Caco-2 (cell line): ENCODE data around the gene ANKRD18A. TPM values are rescaled to one million over a fixed set of nuclear protein-coding genes. Genes with fewer than 3 reads are reported as not detected.

Experiments
- BruUV-seq: library from RNA; stranded (reverse); fragments of 400-500 nt; replicated peaks from 2 replicates; lab custom pipeline; 2021; lab: Mats Ljungman, UMichigan
- CTCF ChIA-PET: fragments of 300-600 bp; sonication (Branson Sonifier 250); formaldehyde crosslinking; loops from one replicate; lab custom pipeline; 2022; ENCODE audit warnings: antibody characterized with exemption; lab: Charles Lee
- POLR2A ChIA-PET: fragments of 300-600 bp; sonication (Branson Sonifier 250); formaldehyde crosslinking; loops from one replicate; lab custom pipeline; 2022; ENCODE audit warnings: antibody characterized with exemption; lab: Charles Lee
- DNase-seq, 2 experiments: peaks; one replicate each; pipeline versions ENCODE4 v3.0.0 to v3.0.0-alpha.2; 2020 to 2022
- H3K27me3 ChIP-seq: replicated peaks from 2 replicates; pipeline ENCODE4 v1.6.0; 2011; ENCODE audit warnings: low read length; ENCODE audit not compliant: control insufficient read depth, insufficient read depth
- H3K36me3 ChIP-seq: 2 replicates; pipeline ENCODE4 v1.5.1; 2011; ENCODE audit warnings: low read length; ENCODE audit not compliant: control insufficient read depth, insufficient read depth
- H3K4me1 ChIP-seq: fragments of 250-450 bp; sonication (Bioruptor Pico); 2 replicates; pipeline ENCODE4 v1.5.1; 2020; ENCODE audit warnings: mild to moderate bottlenecking
- H3K4me3 ChIP-seq: 2 replicates; pipeline ENCODE4 v1.5.1; 2011; ENCODE audit warnings: low read depth, mild to moderate bottlenecking, control low read depth, low read length
- H3K9me3 ChIP-seq: fragments of 250-450 bp; sonication (Bioruptor Pico); 2 replicates; pipeline ENCODE4 v1.5.1; 2020; ENCODE audit warnings: mild to moderate bottlenecking, moderate library complexity
- H3K27ac Mint-ChIP-seq: one replicate; pipeline ENCODE4 v1.8.0; 2022; ENCODE audit warnings: mixed read lengths; ENCODE audit not compliant: unreplicated experiment
- H3K27me3 Mint-ChIP-seq: one replicate; pipeline ENCODE4 v1.8.0; 2022; ENCODE audit warnings: mixed read lengths; ENCODE audit not compliant: insufficient read depth, unreplicated experiment
- H3K36me3 Mint-ChIP-seq: one replicate; pipeline ENCODE4 v1.8.0; 2022; ENCODE audit warnings: mild to moderate bottlenecking, mixed read lengths; ENCODE audit not compliant: insufficient read depth, unreplicated experiment
- H3K4me1 Mint-ChIP-seq: one replicate; pipeline ENCODE4 v1.8.0; 2022; ENCODE audit warnings: low read depth, mixed read lengths; ENCODE audit not compliant: unreplicated experiment
- H3K4me3 Mint-ChIP-seq: one replicate; pipeline ENCODE4 v1.8.0; 2022; ENCODE audit warnings: mild to moderate bottlenecking, moderate library complexity, mixed read lengths; ENCODE audit not compliant: unreplicated experiment
- H3K9me3 Mint-ChIP-seq: one replicate; pipeline ENCODE4 v1.8.0; 2022; ENCODE audit warnings: mixed read lengths; ENCODE audit not compliant: unreplicated experiment
- intact Hi-C: fragments of 100-400 bp; cut with micrococcal nuclease; formaldehyde crosslinking; loops from one replicate; pipeline ENCODE4 v1.10.0; 2022; ENCODE audit not compliant: unreplicated experiment
- total RNA-seq: library from RNA; stranded (reverse); gene quantifications from 2 replicates; pipeline ENCODE4 v1.2.3, GENCODE V29; 2022
- TF ChIP-seq, protein P1 (sequence below), 2 experiments: fragments of 200-600 bp in 1 of 2; IDR thresholded peaks; 1 replicate in 1 of 2; 2 replicates in 1 of 2; pipeline versions ENCODE4 v1.5.1 to v1.8.0; 2011 to 2022; ENCODE audit warnings: antibody characterized with exemption in 1 of 2, control low read depth in 1 of 2, inconsistent platforms in 1 of 2, low read depth in 1 of 2, low read length in 1 of 2, mild to moderate bottlenecking in 1 of 2, moderate library complexity in 1 of 2; ENCODE audit not compliant: insufficient read depth in 1 of 2, severe bottlenecking in 1 of 2, unreplicated experiment in 1 of 2

Gene ANKRD18A
- total RNA-seq, 1 experiment from 2014 or later, result 2.6 TPM

DNA sequence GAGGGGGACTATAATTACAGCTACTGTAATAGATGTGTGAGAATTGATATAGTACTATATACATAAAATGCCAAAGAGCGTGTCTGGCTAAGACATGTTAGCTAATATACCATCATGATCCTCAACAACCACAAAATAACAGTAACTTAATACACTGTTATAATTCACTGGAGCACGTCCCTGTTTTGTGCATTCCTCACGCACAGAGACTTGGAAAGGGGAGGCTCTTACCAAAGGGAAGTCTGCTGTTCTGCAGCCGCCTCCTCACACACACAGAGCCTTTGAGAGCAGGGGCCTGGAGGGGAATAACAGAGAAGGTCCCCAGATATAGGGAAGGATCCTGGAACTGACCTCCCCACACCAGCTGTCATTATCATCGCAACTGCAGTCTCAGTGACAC lies 97.3 kb downstream of the ANKRD18A start:
- Histone ChIP-seq H3K4me1 (no peaks in the 10 kb centered on the region), H3K27me3 (no peaks in the 10 kb centered on the region), H3K9me3 (no peaks in the 10 kb centered on the region), H3K36me3 (no peaks in the 10 kb centered on the region), H3K4me3 (no peak overlapping the region)
- Mint-ChIP-seq H3K4me1 (no peaks in the 10 kb centered on the region), H3K9me3 (no peaks in the 10 kb centered on the region), H3K4me3 (no peak overlapping the region), H3K27me3 (no peaks in the 10 kb centered on the region), H3K36me3 (no peaks in the 10 kb centered on the region), H3K27ac (no peak overlapping the region)
- POLR2A ChIA-PET, result no interaction called here
- DNase-seq, result no peak
- BruUV-seq, result no TSS peak
- intact Hi-C loops, result loop anchor here (10.0 kb wide), 1 partner anchor 62 kb away; no protein-coding TSS in a partner anchor
- CTCF ChIA-PET, result no interaction called here
- TF ChIP-seq, protein P1, sequence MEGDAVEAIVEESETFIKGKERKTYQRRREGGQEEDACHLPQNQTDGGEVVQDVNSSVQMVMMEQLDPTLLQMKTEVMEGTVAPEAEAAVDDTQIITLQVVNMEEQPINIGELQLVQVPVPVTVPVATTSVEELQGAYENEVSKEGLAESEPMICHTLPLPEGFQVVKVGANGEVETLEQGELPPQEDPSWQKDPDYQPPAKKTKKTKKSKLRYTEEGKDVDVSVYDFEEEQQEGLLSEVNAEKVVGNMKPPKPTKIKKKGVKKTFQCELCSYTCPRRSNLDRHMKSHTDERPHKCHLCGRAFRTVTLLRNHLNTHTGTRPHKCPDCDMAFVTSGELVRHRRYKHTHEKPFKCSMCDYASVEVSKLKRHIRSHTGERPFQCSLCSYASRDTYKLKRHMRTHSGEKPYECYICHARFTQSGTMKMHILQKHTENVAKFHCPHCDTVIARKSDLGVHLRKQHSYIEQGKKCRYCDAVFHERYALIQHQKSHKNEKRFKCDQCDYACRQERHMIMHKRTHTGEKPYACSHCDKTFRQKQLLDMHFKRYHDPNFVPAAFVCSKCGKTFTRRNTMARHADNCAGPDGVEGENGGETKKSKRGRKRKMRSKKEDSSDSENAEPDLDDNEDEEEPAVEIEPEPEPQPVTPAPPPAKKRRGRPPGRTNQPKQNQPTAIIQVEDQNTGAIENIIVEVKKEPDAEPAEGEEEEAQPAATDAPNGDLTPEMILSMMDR (IDR thresholded peaks at IDR 0.05; ENCODE audit: insufficient read depth in 1 of 2, low read depth in 1 of 2, low read length in 1 of 2, severe bottlenecking in 1 of 2, unreplicated experiment in 1 of 2), result no peak

DNA sequence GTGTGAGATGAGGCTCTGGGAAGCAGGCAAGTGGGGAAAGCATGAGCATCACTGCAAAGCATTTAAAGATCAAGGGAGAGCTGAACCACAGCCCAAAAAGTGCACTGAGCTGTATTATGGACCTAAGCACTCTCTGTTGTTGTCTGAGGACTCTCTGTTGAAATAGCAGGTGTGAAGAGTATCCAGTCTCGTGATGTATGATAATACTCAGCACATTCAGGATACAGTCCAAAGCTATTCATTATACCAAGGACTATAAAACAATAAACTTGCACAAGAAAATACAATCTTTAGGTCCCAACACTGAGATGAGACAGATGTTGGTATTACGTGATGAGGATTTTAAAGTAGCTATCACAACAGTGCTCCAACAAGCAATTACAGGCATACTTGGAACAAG lies 98.6 kb downstream of the ANKRD18A start:
- no peaks in the 10 kb centered on the region for H3K4me1 Mint-ChIP-seq
- no peaks in the 10 kb centered on the region for H3K36me3 Mint-ChIP-seq
- no peak for DNase-seq
- peaks cover 2% of the 10 kb centered on the region for H3K27me3 Mint-ChIP-seq
- Histone ChIP-seq H3K27me3 (no peaks in the 10 kb centered on the region), H3K4me3 (no peak overlapping the region), H3K36me3 (no peaks in the 10 kb centered on the region), H3K4me1 (no peaks in the 10 kb centered on the region), H3K9me3 (no peaks in the 10 kb centered on the region)
- ChIA-PET CTCF (no interaction called here), POLR2A (no interaction called here)
- intact Hi-C loops, result loop anchor here (10.0 kb wide), 1 partner anchor 63 kb away; no protein-coding TSS in a partner anchor
- no peaks in the 10 kb centered on the region for H3K9me3 Mint-ChIP-seq
- no TSS peak for BruUV-seq
- no peak overlapping the region for H3K4me3 Mint-ChIP-seq
- no peak overlapping the region for H3K27ac Mint-ChIP-seq
- TF ChIP-seq, protein P1 (IDR thresholded peaks at IDR 0.05; ENCODE audit: insufficient read depth in 1 of 2, low read depth in 1 of 2, low read length in 1 of 2, severe bottlenecking in 1 of 2, unreplicated experiment in 1 of 2), result no peak

Other genes starting within 250 kb of the ANKRD18A start
- gene ALDH1B1, start 227.9 kb downstream of the ANKRD18A start, total RNA-seq, result 35.7 and 38.3 TPM in 2 replicates
- 1.3 and 1.6 TPM in 2 replicates for gene IGFBPL1, start 196.1 kb downstream of the ANKRD18A start, total RNA-seq
- gene FAM240B, start 99.5 kb upstream of the ANKRD18A start, total RNA-seq, result not detected in 2 replicates